ENCODE data around the gene HDAC11. TPM values are rescaled to one million over a fixed set of nuclear protein-coding genes. Genes with fewer than 3 reads are reported as not detected.

HDAC11 gene
- total and polyA plus RNA-seq, 10 donors: 2.5 to 11.2 (median 6.3) TPM

DNA sequence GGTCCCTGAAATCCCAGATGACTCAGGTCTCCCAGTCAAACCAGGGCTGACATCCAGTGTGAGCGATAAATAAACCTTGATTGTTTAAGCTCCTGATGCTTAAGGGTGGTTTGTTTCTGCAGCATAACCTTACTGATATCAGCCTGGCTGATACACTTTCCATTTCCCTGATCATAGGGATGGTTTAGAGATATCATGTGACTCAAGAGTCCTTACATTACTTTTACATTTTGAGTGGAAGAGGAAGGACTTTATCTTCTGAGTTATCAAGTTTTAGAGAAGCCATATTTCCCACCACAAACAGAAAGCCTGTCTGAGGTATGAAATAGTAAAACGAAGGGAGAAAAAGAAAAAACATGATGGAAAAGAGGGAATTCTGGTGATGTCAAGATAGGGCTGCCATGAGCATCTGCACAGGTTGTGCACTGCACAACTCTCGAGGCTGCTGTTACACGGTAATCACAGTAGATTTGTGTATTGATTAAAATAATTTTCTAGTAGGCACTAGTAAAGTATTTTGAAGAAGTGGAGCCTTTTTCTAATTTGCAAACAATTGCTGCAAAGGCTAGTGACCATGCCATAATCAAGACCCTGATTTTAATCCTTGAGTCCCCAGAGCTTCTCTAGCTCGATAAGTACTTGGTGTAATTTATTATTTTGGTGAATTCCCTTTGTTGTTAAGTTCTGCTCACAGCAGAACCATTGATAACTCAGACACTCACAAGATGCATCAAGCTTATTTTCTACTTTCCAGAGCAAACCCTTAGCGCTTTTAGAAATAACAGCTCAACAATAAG is 34.7 kb downstream of the HDAC11 start:
- Histone ChIP-seq H3K36me3 (no peaks in the 10 kb centered on the region), H3K27me3 (replicated peaks in 1 of 7) (no peaks in the 10 kb centered on the region), H3K9me3 (no peaks in the 10 kb centered on the region), H3K4me1 (peaks cover 0 to 26% (median 10%) of the 10 kb centered on the region in 6 donors), H3K27ac (no peak overlapping the region), H3K4me3 (no peak overlapping the region)
- intact Hi-C loops (cut with DNase I; ENCODE audit: low total_unique reads): no loop called here
- TF ChIP-seq POLR2A (IDR thresholded peaks at IDR 0.05) (no peak), POLR2AphosphoS5 (IDR thresholded peaks at IDR 0.05) (no peak)
- TF ChIP-seq, protein P1, sequence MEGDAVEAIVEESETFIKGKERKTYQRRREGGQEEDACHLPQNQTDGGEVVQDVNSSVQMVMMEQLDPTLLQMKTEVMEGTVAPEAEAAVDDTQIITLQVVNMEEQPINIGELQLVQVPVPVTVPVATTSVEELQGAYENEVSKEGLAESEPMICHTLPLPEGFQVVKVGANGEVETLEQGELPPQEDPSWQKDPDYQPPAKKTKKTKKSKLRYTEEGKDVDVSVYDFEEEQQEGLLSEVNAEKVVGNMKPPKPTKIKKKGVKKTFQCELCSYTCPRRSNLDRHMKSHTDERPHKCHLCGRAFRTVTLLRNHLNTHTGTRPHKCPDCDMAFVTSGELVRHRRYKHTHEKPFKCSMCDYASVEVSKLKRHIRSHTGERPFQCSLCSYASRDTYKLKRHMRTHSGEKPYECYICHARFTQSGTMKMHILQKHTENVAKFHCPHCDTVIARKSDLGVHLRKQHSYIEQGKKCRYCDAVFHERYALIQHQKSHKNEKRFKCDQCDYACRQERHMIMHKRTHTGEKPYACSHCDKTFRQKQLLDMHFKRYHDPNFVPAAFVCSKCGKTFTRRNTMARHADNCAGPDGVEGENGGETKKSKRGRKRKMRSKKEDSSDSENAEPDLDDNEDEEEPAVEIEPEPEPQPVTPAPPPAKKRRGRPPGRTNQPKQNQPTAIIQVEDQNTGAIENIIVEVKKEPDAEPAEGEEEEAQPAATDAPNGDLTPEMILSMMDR (IDR thresholded peaks at IDR 0.05 in 8 of 11, conservative IDR thresholded peaks at IDR 0.05 in 3 of 11): no peak
- 76 to 82% (median 78%) methylated on average over 6 of the region's 6 CpGs for WGBS, 5 donors
- no peak for DNase-seq

DNA sequence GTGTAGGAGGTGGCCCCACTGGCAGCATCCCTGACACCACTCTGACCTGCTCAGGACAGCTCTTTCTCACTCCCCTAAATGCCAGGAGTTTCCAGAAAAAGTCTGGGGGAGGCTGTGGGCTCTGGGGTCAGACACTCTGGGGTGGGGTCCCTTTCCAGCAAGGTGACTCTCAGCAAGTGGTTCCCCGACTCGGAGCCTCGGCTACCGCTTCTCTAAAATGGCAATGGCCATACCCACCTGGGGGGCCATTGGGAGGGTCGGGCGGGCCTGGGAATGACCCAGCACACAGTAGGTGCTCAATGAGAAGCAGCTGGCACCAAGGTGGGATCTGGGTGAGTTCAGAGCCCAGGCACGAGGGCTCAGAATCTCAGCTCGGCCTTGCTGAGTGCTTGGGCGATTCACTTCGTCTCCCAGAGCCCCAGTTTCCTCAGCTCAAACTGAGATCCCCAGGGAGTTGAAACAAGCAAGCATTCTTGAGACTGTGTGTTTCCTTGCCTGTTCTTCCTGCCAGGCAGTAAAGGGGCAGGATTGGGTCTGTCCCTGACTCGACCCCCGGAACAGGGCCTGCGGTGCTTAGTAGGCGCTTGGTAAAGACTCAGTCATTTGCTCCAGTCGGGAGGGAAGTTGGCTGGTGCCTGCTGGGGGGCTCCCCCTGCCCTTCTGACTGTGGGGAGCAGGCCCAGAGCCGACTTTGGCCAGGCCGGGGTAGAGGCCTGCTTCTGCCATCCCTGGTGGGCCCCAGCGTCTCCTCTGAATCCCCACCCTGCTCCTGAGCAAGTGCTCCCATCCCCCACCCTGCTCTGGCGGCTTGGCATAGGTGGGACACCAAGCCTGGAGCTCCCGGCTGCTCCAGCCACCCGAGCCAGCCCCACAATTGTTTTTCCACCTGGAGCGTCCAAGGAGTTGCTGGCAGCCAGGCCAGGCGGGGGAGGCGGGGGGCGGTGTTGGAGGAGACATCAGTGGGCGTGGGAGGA is 36.0 kb downstream of the HDAC11 start:
- Histone ChIP-seq H3K4me3 (no peak overlapping the region), H3K36me3 (no peaks in the 10 kb centered on the region), H3K4me1 (peaks cover 0 to 26% (median 10%) of the 10 kb centered on the region in 6 donors), H3K27me3 (replicated peaks in 1 of 7) (no peaks in the 10 kb centered on the region), H3K9me3 (no peaks in the 10 kb centered on the region), H3K27ac (no peak overlapping the region)
- WGBS, 5 donors: 85 to 91% (median 88%) methylated on average over 14 to 26 of the region's 26 CpGs
- TF ChIP-seq, protein P1 (IDR thresholded peaks at IDR 0.05 in 8 of 11, conservative IDR thresholded peaks at IDR 0.05 in 3 of 11): no peak
- no peak for TF ChIP-seq POLR2A (IDR thresholded peaks at IDR 0.05)
- TF ChIP-seq POLR2AphosphoS5 (IDR thresholded peaks at IDR 0.05): no peak
- intact Hi-C loops (cut with DNase I; ENCODE audit: low total_unique reads): no loop called here
- DNase-seq: no peak

DNA sequence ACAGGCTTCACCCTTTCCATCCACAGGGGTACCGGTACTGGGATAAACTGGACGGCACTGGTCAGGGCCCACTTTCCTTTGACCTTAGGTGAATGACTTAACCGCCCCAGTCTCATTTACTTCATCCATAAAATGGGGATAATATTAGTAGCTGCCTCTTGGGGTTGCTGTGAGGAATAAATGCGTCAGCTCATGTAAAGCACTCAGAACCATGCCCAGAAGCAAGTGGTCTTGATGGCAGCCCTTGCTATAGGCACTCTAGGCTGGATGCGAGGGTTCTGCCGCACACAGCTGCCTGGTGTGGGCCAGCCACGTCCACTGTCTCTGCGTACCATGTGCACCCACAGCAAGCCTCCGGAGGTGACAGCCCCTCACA is 36.6 kb downstream of the HDAC11 start:
- 87 to 93% (median 91%) methylated on average over 9 of the region's 9 CpGs for WGBS, 5 donors
- intact Hi-C loops (cut with DNase I; ENCODE audit: low total_unique reads): no loop called here
- peak overlapping the region in 1 of 8 donors; percentile 39 for H3K27ac ChIP-seq

More for the DNA sequence above, 36.6 kb downstream of the HDAC11 start:
- Histone ChIP-seq H3K36me3 (no peaks in the 10 kb centered on the region), H3K9me3 (peaks cover 0 to 1% (median 0%) of the 10 kb centered on the region in 8 donors), H3K27me3 (replicated peaks in 1 of 7) (no peaks in the 10 kb centered on the region), H3K4me3 (no peak overlapping the region), H3K4me1 (peaks cover 0 to 26% (median 10%) of the 10 kb centered on the region in 6 donors)
- DNase-seq: no peak
- TF ChIP-seq POLR2AphosphoS5 (IDR thresholded peaks at IDR 0.05): no peak
- TF ChIP-seq, protein P1 (IDR thresholded peaks at IDR 0.05 in 8 of 11, conservative IDR thresholded peaks at IDR 0.05 in 3 of 11): no peak
